ENCODE measurements around the gene MCUB. TPM values are rescaled to one million over a fixed set of nuclear protein-coding genes. Genes with fewer than 3 reads are reported as not detected.
A peak's percentile ranks its signal among the peaks of the same experiment; 100 is the strongest.

The MCUB gene
- total and polyA plus RNA-seq, 5 donors from 2014 or later = 96.3 to 208 (median 191) TPM

DNA sequence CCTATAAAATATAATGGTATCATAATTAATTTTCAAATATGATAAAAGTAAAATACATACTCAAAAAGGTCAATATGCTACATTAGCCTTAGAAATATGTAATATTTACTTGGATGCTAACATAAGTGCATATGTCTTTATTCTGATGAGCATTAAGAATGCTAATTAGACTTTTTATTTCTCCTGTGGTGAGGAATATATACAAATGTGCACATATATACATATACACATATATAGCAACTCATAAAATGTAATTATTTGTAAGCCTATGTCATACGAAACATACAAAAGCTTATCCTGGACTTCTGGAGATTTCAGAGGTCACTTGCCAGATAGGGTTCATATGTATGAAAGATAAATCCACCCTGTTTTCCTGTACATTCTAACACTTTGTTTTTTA is 158.7 kb downstream of the MCUB start:
- peaks cover 6 to 22% (median 10%) of the 10 kb centered on the region in 4 donors for H3K4me1 Mint-ChIP-seq
- no peak for DNase-seq

DNA sequence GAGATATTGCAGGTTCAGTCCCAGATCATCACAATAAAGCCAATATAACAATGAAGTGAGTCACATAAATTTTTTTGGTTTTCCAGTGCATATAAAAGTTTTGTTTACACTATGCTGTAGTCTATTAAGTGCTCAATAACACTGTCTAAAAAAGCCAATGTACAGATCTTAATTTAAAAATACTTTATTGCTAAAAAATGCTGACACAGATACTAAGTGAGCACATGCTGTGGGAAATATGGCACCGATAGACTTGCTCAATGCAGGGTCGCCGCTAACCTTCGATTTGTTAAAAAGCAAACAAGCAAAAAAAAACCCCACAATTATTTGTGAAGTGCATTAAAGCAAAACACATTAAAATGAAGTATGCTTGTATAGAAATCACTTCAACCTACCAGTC is 159.6 kb downstream of the MCUB start:
- H3K27ac Mint-ChIP-seq = no peak overlapping the region
- H3K4me1 Mint-ChIP-seq = peaks cover 6 to 25% (median 13%) of the 10 kb centered on the region in 4 donors
- peaks cover 14% of the 10 kb centered on the region for H3K36me3 ChIP-seq (ENCODE audit: control insufficient read depth, insufficient read depth, low read length)
- no peaks in the 10 kb centered on the region for H3K27me3 Mint-ChIP-seq
- H3K27ac ChIP-seq (ENCODE audit: insufficient read depth, low read length, poor library complexity, severe bottlenecking) = no peak overlapping the region
- H3K9me3 Mint-ChIP-seq = no peaks in the 10 kb centered on the region
- H3K4me3 Mint-ChIP-seq = no peak overlapping the region
- peaks cover 42% of the 10 kb centered on the region for H3K36me3 Mint-ChIP-seq
- H3K4me1 ChIP-seq (ENCODE audit: control insufficient read depth, insufficient read depth, low read length, poor library complexity, severe bottlenecking) = no peaks in the 10 kb centered on the region
- ATAC-seq (ENCODE audit: low read depth in 2 of 2) = no peak
- H3K27me3 ChIP-seq (ENCODE audit: control insufficient read depth, insufficient read depth, low read length) = no peaks in the 10 kb centered on the region
- DNase-seq = no peak
- no peak overlapping the region for H3K4me3 ChIP-seq (ENCODE audit: low read depth, low read length)
- H3K9me3 ChIP-seq (ENCODE audit: control insufficient read depth in 2 of 2, low read length in 2 of 2) = no peaks in the 10 kb centered on the region

More for the DNA sequence above, 158.7 kb downstream of the MCUB start:
- peaks cover 38% of the 10 kb centered on the region for H3K36me3 Mint-ChIP-seq
- no peaks in the 10 kb centered on the region for H3K27me3 ChIP-seq (ENCODE audit: control insufficient read depth, insufficient read depth, low read length)
- no peak overlapping the region for H3K27ac Mint-ChIP-seq
- H3K9me3 ChIP-seq (ENCODE audit: control insufficient read depth in 2 of 2, low read length in 2 of 2) = no peaks in the 10 kb centered on the region
- ATAC-seq (ENCODE audit: low read depth in 2 of 2) = no peak
- H3K4me3 Mint-ChIP-seq = no peak overlapping the region
- no peak overlapping the region for H3K4me3 ChIP-seq (ENCODE audit: low read depth, low read length)
- H3K36me3 ChIP-seq (ENCODE audit: control insufficient read depth, insufficient read depth, low read length) = peaks cover 17% of the 10 kb centered on the region
- H3K4me1 ChIP-seq (ENCODE audit: control insufficient read depth, insufficient read depth, low read length, poor library complexity, severe bottlenecking) = no peaks in the 10 kb centered on the region
- no peak overlapping the region for H3K27ac ChIP-seq (ENCODE audit: insufficient read depth, low read length, poor library complexity, severe bottlenecking)
- H3K9me3 Mint-ChIP-seq = no peaks in the 10 kb centered on the region
- H3K27me3 Mint-ChIP-seq = no peaks in the 10 kb centered on the region

DNA sequence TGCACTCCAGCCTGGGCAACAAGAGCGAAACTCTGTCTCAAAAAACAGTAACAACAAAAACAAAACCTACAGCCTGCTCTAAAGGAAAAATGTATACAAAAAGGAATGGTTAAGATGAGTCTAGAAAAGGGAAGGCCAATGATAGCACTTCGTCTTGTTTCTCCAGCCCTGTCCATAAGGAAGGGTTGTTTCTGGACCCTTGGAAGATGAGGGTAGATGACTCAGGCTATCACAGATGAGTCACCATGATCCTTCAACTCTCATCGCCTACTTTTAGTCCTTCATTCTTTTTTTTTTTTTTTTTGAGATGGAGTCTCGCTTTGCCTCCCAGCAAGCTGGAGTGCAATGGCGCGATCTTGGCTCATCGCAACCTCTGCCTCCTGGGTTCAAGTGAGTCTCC is 161.0 kb downstream of the MCUB start:
- ATAC-seq (ENCODE audit: low read depth in 2 of 2) (no peak), DNase-seq (no peak)
- Histone ChIP-seq H3K9me3 (ENCODE audit: control insufficient read depth in 2 of 2, low read length in 2 of 2) (no peaks in the 10 kb centered on the region), H3K27ac (ENCODE audit: insufficient read depth, low read length, poor library complexity, severe bottlenecking) (no peak overlapping the region), H3K36me3 (ENCODE audit: control insufficient read depth, insufficient read depth, low read length) (peaks cover 14% of the 10 kb centered on the region), H3K4me1 (ENCODE audit: control insufficient read depth, insufficient read depth, low read length, poor library complexity, severe bottlenecking) (no peaks in the 10 kb centered on the region), H3K4me3 (ENCODE audit: low read depth, low read length) (no peak overlapping the region), H3K27me3 (ENCODE audit: control insufficient read depth, insufficient read depth, low read length) (no peaks in the 10 kb centered on the region)
- Mint-ChIP-seq H3K27me3 (no peaks in the 10 kb centered on the region), H3K27ac (peak overlapping the region in 1 of 3 donors; percentile 43), H3K4me3 (peak overlapping the region in 1 of 4 donors; percentile 80), H3K9me3 (no peaks in the 10 kb centered on the region), H3K4me1 (peaks cover under 1 to 22% (median 12%) of the 10 kb centered on the region in 4 donors), H3K36me3 (peaks cover 42% of the 10 kb centered on the region)

DNA sequence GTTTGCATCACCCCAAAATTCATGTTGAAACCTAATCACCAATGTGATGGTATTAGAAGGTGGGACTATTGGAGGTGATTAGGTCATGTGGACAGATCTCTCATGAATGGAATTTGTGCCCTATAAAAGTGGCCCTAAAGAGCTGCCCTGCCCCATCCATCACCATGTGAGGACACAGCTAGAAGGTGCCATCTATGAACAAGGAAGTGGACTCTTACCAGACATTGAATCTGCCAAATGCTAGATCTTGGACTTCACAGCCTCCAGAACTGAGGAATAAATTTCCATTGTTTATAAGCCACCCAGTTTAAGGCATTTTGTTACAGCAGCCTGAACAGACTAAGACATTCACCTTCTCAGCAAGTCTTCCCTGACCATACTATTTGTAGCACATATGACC is 162.3 kb downstream of the MCUB start:
- H3K27ac Mint-ChIP-seq = no peak overlapping the region
- peaks cover 0 to 21% (median 9%) of the 10 kb centered on the region in 4 donors for H3K4me1 Mint-ChIP-seq

DNA sequence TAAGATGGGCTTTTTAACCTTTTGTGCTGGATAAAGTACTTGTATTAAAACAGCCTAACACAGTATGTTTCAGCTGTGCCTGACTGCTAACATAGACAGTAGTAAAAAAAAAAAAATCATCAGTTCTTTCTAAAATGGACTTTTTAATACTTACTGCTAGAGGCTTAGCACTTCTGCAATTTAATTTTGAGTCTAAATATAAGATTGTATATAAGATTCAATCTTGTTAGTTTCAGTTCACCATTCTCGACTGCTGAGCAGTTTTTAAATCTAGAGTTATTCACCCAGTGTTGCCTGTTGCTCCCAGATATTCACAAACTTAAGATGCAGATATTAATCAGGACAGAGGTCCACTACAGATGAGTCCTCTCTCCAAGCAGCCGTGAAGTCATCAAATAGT is 163.1 kb downstream of the MCUB start:
- no peaks in the 10 kb centered on the region for H3K4me1 ChIP-seq (ENCODE audit: control insufficient read depth, insufficient read depth, low read length, poor library complexity, severe bottlenecking)
- H3K4me3 ChIP-seq (ENCODE audit: low read depth, low read length) = no peak overlapping the region
- no peak overlapping the region for H3K27ac Mint-ChIP-seq
- H3K36me3 Mint-ChIP-seq = peaks cover 39% of the 10 kb centered on the region
- DNase-seq (no peak), ATAC-seq (ENCODE audit: low read depth in 2 of 2) (no peak)
- H3K27me3 ChIP-seq (ENCODE audit: control insufficient read depth, insufficient read depth, low read length) = no peaks in the 10 kb centered on the region
- no peak overlapping the region for H3K4me3 Mint-ChIP-seq
- H3K9me3 ChIP-seq (ENCODE audit: control insufficient read depth in 2 of 2, low read length in 2 of 2) = no peaks in the 10 kb centered on the region
- peaks cover 0 to 25% (median 13%) of the 10 kb centered on the region in 4 donors for H3K4me1 Mint-ChIP-seq
- H3K27me3 Mint-ChIP-seq = no peaks in the 10 kb centered on the region
- H3K27ac ChIP-seq (ENCODE audit: insufficient read depth, low read length, poor library complexity, severe bottlenecking) = no peak overlapping the region
- no peaks in the 10 kb centered on the region for H3K36me3 ChIP-seq (ENCODE audit: control insufficient read depth, insufficient read depth, low read length)
- H3K9me3 Mint-ChIP-seq = no peaks in the 10 kb centered on the region

More for the DNA sequence above, 162.3 kb downstream of the MCUB start:
- ATAC-seq (ENCODE audit: low read depth in 2 of 2) (no peak), DNase-seq (no peak)
- Mint-ChIP-seq H3K4me3 (no peak overlapping the region), H3K9me3 (no peaks in the 10 kb centered on the region), H3K27me3 (no peaks in the 10 kb centered on the region), H3K36me3 (peaks cover 40% of the 10 kb centered on the region)
- Histone ChIP-seq H3K4me1 (ENCODE audit: control insufficient read depth, insufficient read depth, low read length, poor library complexity, severe bottlenecking) (no peaks in the 10 kb centered on the region), H3K27me3 (ENCODE audit: control insufficient read depth, insufficient read depth, low read length) (no peaks in the 10 kb centered on the region), H3K9me3 (ENCODE audit: control insufficient read depth in 2 of 2, low read length in 2 of 2) (no peaks in the 10 kb centered on the region), H3K27ac (ENCODE audit: insufficient read depth, low read length, poor library complexity, severe bottlenecking) (no peak overlapping the region), H3K36me3 (ENCODE audit: control insufficient read depth, insufficient read depth, low read length) (peaks cover 2% of the 10 kb centered on the region), H3K4me3 (ENCODE audit: low read depth, low read length) (no peak overlapping the region)

DNA sequence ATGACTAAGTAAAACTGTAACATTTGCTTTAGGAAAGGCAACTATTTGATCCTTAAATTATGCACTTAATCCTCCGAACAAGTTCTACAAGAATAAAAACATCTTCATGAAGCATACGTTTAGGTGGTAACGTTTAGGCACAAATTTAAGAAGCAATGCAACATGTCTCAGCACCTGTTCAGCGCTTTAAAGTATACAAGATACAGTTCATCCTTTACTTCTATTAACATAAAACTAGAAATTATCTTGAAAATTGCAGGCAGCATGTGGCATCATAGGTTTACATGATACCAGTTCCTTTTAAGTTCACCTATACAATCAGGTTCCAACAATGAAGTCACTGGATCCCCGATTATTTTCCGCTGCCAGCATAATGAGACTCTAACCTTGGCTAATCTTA is 168.3 kb downstream of the MCUB start:
- H3K9me3 Mint-ChIP-seq = no peaks in the 10 kb centered on the region
- DNase-seq = no peak
- Histone ChIP-seq H3K4me1 (ENCODE audit: control insufficient read depth, insufficient read depth, low read length, poor library complexity, severe bottlenecking) (peaks cover 19% of the 10 kb centered on the region), H3K4me3 (ENCODE audit: low read depth, low read length) (peak overlapping the region; percentile 81), H3K27me3 (ENCODE audit: control insufficient read depth, insufficient read depth, low read length) (peaks cover 1% of the 10 kb centered on the region), H3K27ac (ENCODE audit: insufficient read depth, low read length, poor library complexity, severe bottlenecking) (no peak overlapping the region), H3K36me3 (ENCODE audit: control insufficient read depth, insufficient read depth, low read length) (no peaks in the 10 kb centered on the region), H3K9me3 (ENCODE audit: control insufficient read depth in 2 of 2, low read length in 2 of 2) (no peaks in the 10 kb centered on the region)
- H3K27me3 Mint-ChIP-seq = peaks cover 9% of the 10 kb centered on the region
- peak overlapping the region in 1 of 3 donors; percentile 27 for H3K27ac Mint-ChIP-seq
- peak overlapping the region; percentile 86 to 94 (median 91) for H3K4me3 Mint-ChIP-seq
- no peak for ATAC-seq (ENCODE audit: low read depth in 2 of 2)
- H3K36me3 Mint-ChIP-seq = peaks cover 29% of the 10 kb centered on the region
- H3K4me1 Mint-ChIP-seq = peaks cover 13 to 41% (median 15%) of the 10 kb centered on the region in 4 donors

DNA sequence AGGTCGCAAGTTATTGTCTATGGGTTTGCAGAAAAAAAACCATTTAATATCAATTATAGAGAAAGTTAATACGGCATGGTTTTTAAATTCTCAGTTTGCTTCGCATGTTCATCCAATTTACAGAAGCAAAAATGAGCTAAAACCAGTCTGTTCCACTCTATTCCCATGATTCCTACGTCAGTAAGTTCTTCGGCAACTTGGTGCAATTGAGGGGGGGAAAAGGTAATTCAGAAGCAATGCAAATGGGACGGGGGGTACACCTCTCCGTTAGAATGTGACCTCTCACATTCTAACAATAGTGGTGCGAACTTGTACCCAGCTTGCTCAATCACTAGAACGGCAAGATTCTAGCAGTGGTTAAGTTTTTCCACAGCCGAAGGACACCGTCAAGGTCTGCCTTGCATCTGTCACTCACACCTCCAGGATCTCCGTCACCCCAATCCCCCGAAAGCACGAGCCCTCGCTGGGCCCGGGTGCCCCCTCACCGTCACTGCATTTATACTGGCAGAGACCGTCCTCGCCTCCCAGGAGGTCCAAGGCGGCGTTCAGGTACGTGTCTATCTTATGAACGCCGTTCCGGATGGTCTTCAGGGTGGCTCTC is 169.2 kb downstream of the MCUB start:
- Mint-ChIP-seq H3K4me3 (peak overlapping the region; percentile 86 to 94 (median 91)), H3K27me3 (peaks cover 9% of the 10 kb centered on the region), H3K4me1 (peaks cover 12 to 39% (median 15%) of the 10 kb centered on the region in 4 donors), H3K27ac (peak overlapping the region; percentile 68 to 90 (median 89)), H3K36me3 (peaks cover 23% of the 10 kb centered on the region), H3K9me3 (no peaks in the 10 kb centered on the region)
- DNase-seq = peak in 1 of 3 donors; percentile 35
- peak overlapping the region; percentile 68 for H3K27ac ChIP-seq (ENCODE audit: insufficient read depth, low read length, poor library complexity, severe bottlenecking)
- peaks cover 2% of the 10 kb centered on the region for H3K27me3 ChIP-seq (ENCODE audit: control insufficient read depth, insufficient read depth, low read length)
- no peak for ATAC-seq (ENCODE audit: low read depth in 2 of 2)
- peaks cover 19% of the 10 kb centered on the region for H3K4me1 ChIP-seq (ENCODE audit: control insufficient read depth, insufficient read depth, low read length, poor library complexity, severe bottlenecking)
- H3K36me3 ChIP-seq (ENCODE audit: control insufficient read depth, insufficient read depth, low read length) = no peaks in the 10 kb centered on the region
- peak overlapping the region; percentile 81 for H3K4me3 ChIP-seq (ENCODE audit: low read depth, low read length)
- no peaks in the 10 kb centered on the region for H3K9me3 ChIP-seq (ENCODE audit: control insufficient read depth in 2 of 2, low read length in 2 of 2)
